Measurements from ENCODE around the gene EXOC2.

Gene EXOC2

DNA sequence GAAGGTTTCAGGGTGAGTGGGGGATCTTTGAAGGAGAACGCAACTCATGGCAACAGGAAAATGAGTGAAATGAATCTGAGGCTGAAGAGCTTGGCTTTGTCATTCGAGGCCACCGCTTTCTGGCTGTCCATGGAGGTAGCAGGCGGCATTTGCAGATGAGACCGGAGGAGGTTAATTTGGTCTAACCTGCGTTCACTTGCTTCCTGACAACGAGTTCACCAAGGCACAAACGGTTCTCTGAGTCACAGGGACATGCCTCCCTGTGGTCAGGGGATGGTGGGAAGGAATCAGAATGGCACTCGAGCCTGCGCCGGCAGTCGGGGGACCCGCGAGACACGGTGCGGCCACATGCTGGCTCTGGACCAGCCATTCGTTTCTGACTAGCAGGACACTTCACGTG lies 226.4 kb downstream of the EXOC2 start:
- no peak overlapping the region for H3K27ac ChIP-seq (replicated peaks; ENCODE audit: low read length)
- H3K4ac ChIP-seq (ENCODE audit: low read length), result no peak overlapping the region
- H4K91ac ChIP-seq (ENCODE audit: low read depth, low read length, poor library complexity), result no peak overlapping the region
- H3K18ac ChIP-seq (ENCODE audit: low read length), result no peak overlapping the region
- H4K8ac ChIP-seq (ENCODE audit: low read depth, low read length), result no peak overlapping the region
- H2BK12ac ChIP-seq (ENCODE audit: low read length), result no peak overlapping the region
- DNase-seq (ENCODE audit: low spot score), result no peak
- H3K14ac ChIP-seq (ENCODE audit: low read length), result no peak overlapping the region
- H3K4me2 ChIP-seq (ENCODE audit: insufficient read depth, low read length, poor library complexity, severe bottlenecking), result no peak overlapping the region
- no peak overlapping the region for H3K9ac ChIP-seq (ENCODE audit: low read depth, low read length, poor library complexity)
- H2AFZ ChIP-seq (ENCODE audit: low read length), result no peak overlapping the region
- no peak overlapping the region for H3K4me3 ChIP-seq (ENCODE audit: low read length in 2 of 2)
- no peak overlapping the region for H2BK120ac ChIP-seq (ENCODE audit: low read depth, low read length)
- WGBS, 2 donors (ENCODE audit: extremely low coverage in 2 of 2, insufficient read length in 2 of 2, insufficient replicate concordance in 1 of 2), result no CpG with 5 or more reads among the region's 18 CpGs
- no peak overlapping the region for H2BK15ac ChIP-seq (ENCODE audit: low read length)
- no peaks in the 10 kb centered on the region for H3K79me1 ChIP-seq (ENCODE audit: low read depth, low read length)
- peaks cover 0 to 3% (median 0%) of the 10 kb centered on the region in 3 experiments for H3K27me3 ChIP-seq (ENCODE audit: control insufficient read depth in 3 of 3, insufficient read depth in 3 of 3, low read depth in 1 of 3, low read length in 3 of 3)
- no peak overlapping the region for H2BK5ac ChIP-seq (ENCODE audit: low read length)
- H3K36me3 ChIP-seq (replicated peaks in 1 of 2; ENCODE audit: control insufficient read depth in 2 of 2, insufficient read depth in 2 of 2, low read length in 2 of 2), result no peaks in the 10 kb centered on the region
- H3K9me3 ChIP-seq (replicated peaks in 1 of 2; ENCODE audit: control insufficient read depth in 2 of 2, insufficient read depth in 1 of 2, low read depth in 1 of 2, low read length in 2 of 2), result peaks cover 0 to 1% of the 10 kb centered on the region in 2 donors
- no peak overlapping the region for H3K23ac ChIP-seq (ENCODE audit: low read depth, low read length, poor library complexity)
- H3K4me1 ChIP-seq (ENCODE audit: control insufficient read depth in 2 of 2, insufficient read depth in 1 of 2, low read depth in 1 of 2, low read length in 2 of 2), result peaks cover 2 to 3% of the 10 kb centered on the region in 2 donors
- no peak overlapping the region for H2AK5ac ChIP-seq (ENCODE audit: low read depth, low read length)

DNA sequence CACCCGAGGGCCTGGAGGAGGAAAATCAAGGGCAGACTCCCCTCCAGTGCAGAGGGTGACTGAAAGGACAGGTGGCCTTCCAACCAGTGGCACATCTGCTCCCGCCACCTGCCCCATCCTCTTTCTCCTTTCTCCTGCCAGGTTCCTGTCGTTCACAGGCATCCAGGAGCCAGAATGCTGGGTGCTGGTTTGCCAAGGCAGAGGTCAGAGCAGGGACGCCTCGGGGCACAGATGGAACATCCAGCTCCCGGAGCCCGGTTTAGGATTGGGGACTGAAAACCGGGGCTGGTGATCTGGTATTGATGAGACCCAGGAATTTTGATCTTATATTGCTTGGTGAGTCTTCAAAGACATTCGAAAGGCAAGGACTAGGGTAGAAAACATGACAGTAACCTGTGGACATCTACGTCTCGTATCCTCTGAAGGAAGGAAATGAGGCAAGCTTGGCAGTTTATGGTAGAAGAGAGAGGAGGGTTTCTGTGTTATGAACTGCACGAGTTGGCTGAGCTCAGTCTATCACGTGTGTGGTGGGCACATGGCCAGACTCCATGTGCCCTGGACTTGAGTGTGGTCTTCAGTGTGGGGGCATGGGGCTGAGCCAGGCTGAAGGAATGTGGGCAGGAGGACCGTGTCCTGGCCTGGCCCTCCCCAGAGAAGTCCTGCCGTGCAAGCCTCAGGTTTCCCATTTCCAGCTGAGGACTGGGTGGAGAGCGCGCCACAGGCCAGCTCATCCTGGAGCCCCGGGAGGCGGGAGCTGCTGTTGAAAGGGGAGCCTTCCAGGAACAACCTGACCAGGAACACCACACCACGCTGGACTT lies 227.2 kb downstream of the EXOC2 start:
- Histone ChIP-seq H4K8ac (ENCODE audit: low read depth, low read length) (no peak overlapping the region), H3K27me3 (ENCODE audit: control insufficient read depth in 3 of 3, insufficient read depth in 3 of 3, low read depth in 1 of 3, low read length in 3 of 3) (peaks cover 0 to 3% (median 0%) of the 10 kb centered on the region in 3 experiments), H3K14ac (ENCODE audit: low read length) (no peak overlapping the region), H2AFZ (ENCODE audit: low read length) (no peak overlapping the region), H3K4me3 (ENCODE audit: low read length in 2 of 2) (peak overlapping the region in 1 of 2 donors; percentile 21), H3K79me1 (ENCODE audit: low read depth, low read length) (no peaks in the 10 kb centered on the region), H2BK15ac (ENCODE audit: low read length) (peak overlapping the region; percentile 20), H3K36me3 (replicated peaks in 1 of 2; ENCODE audit: control insufficient read depth in 2 of 2, insufficient read depth in 2 of 2, low read length in 2 of 2) (no peaks in the 10 kb centered on the region), H2BK120ac (ENCODE audit: low read depth, low read length) (no peak overlapping the region), H3K27ac (replicated peaks; ENCODE audit: low read length) (no peak overlapping the region), H3K9me3 (replicated peaks in 1 of 2; ENCODE audit: control insufficient read depth in 2 of 2, insufficient read depth in 1 of 2, low read depth in 1 of 2, low read length in 2 of 2) (peaks cover 0 to 1% of the 10 kb centered on the region in 2 donors), H2BK12ac (ENCODE audit: low read length) (no peak overlapping the region), H3K4me2 (ENCODE audit: insufficient read depth, low read length, poor library complexity, severe bottlenecking) (no peak overlapping the region), H3K4me1 (ENCODE audit: control insufficient read depth in 2 of 2, insufficient read depth in 1 of 2, low read depth in 1 of 2, low read length in 2 of 2) (no peaks in the 10 kb centered on the region), H3K23ac (ENCODE audit: low read depth, low read length, poor library complexity) (no peak overlapping the region), H2AK5ac (ENCODE audit: low read depth, low read length) (no peak overlapping the region), H2BK5ac (ENCODE audit: low read length) (no peak overlapping the region), H3K18ac (ENCODE audit: low read length) (peak overlapping the region; percentile 15), H4K91ac (ENCODE audit: low read depth, low read length, poor library complexity) (no peak overlapping the region), H3K4ac (ENCODE audit: low read length) (no peak overlapping the region), H3K9ac (ENCODE audit: low read depth, low read length, poor library complexity) (no peak overlapping the region)
- no peak for DNase-seq (ENCODE audit: low spot score)
- no CpG with 5 or more reads among the region's 20 CpGs for WGBS, 2 donors (ENCODE audit: extremely low coverage in 2 of 2, insufficient read length in 2 of 2, insufficient replicate concordance in 1 of 2)

DNA sequence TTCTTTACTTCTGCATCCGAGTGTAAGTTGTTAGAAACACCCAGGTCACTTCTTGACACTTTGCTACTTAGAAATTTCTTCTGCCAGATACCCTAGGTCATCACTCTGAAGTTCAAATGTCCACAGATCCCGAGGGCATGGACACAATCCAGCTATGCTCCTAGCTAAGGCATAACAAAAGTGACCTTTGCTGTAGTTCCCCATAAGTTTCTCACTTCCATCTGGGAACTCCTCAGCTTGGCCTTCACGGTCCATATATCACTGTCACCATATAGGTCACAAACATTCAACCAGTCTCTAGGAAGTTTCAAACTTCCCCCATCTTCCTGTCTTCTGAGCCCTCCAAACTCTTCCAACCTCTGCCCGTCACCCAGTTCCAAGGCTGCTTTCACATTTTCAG lies 236.1 kb downstream of the EXOC2 start:
- Histone ChIP-seq H3K9me3 (replicated peaks in 1 of 2; ENCODE audit: control insufficient read depth in 2 of 2, insufficient read depth in 1 of 2, low read depth in 1 of 2, low read length in 2 of 2) (no peaks in the 10 kb centered on the region), H3K9ac (ENCODE audit: low read depth, low read length, poor library complexity) (no peak overlapping the region), H3K4ac (ENCODE audit: low read length) (no peak overlapping the region), H4K91ac (ENCODE audit: low read depth, low read length, poor library complexity) (no peak overlapping the region), H2BK15ac (ENCODE audit: low read length) (no peak overlapping the region), H3K27me3 (ENCODE audit: control insufficient read depth in 3 of 3, insufficient read depth in 3 of 3, low read depth in 1 of 3, low read length in 3 of 3) (peaks cover 0 to 4% (median 0%) of the 10 kb centered on the region in 3 experiments), H2AK5ac (ENCODE audit: low read depth, low read length) (no peak overlapping the region), H3K27ac (replicated peaks; ENCODE audit: low read length) (no peak overlapping the region), H3K18ac (ENCODE audit: low read length) (no peak overlapping the region), H2BK120ac (ENCODE audit: low read depth, low read length) (no peak overlapping the region), H3K79me1 (ENCODE audit: low read depth, low read length) (no peaks in the 10 kb centered on the region), H3K14ac (ENCODE audit: low read length) (no peak overlapping the region), H2AFZ (ENCODE audit: low read length) (no peak overlapping the region), H3K23ac (ENCODE audit: low read depth, low read length, poor library complexity) (no peak overlapping the region), H3K4me2 (ENCODE audit: insufficient read depth, low read length, poor library complexity, severe bottlenecking) (no peak overlapping the region), H3K36me3 (replicated peaks in 1 of 2; ENCODE audit: control insufficient read depth in 2 of 2, insufficient read depth in 2 of 2, low read length in 2 of 2) (no peaks in the 10 kb centered on the region), H2BK5ac (ENCODE audit: low read length) (no peak overlapping the region), H3K4me1 (ENCODE audit: control insufficient read depth in 2 of 2, insufficient read depth in 1 of 2, low read depth in 1 of 2, low read length in 2 of 2) (no peaks in the 10 kb centered on the region), H3K4me3 (ENCODE audit: low read length in 2 of 2) (no peak overlapping the region), H4K8ac (ENCODE audit: low read depth, low read length) (no peak overlapping the region), H2BK12ac (ENCODE audit: low read length) (no peak overlapping the region)
- WGBS, 2 donors (ENCODE audit: extremely low coverage in 2 of 2, insufficient read length in 2 of 2, insufficient replicate concordance in 1 of 2), result no CpG with 5 or more reads among the region's 4 CpGs
- DNase-seq (ENCODE audit: low spot score), result no peak

DNA sequence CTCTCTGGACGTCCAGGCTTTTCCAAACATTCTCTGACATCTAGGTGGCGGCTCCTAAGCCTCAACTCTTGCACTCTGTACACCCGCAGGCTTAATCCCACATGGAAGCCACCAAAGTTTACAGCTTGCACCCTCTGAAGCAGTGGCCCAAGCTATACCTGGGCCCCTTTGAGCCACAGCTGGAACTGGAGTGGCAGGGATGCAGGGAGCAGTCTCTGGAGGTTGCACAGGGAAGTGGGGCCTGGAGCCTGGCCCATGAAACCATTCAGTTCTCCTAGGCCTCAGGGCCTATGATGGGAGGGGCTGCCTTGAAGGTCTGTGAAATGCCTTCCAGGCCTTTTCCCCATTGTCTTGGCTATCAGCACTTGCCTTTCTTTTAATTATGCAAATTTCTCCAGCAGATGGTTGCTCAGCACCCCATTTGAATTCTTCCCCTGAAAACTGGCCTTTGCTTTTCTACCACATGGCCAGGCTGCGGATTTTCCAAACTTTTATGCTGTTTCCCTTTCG lies 236.5 kb downstream of the EXOC2 start:
- Histone ChIP-seq H4K91ac (ENCODE audit: low read depth, low read length, poor library complexity) (no peak overlapping the region), H3K9ac (ENCODE audit: low read depth, low read length, poor library complexity) (no peak overlapping the region), H3K27ac (replicated peaks; ENCODE audit: low read length) (no peak overlapping the region), H2AFZ (ENCODE audit: low read length) (no peak overlapping the region), H2AK5ac (ENCODE audit: low read depth, low read length) (no peak overlapping the region), H3K14ac (ENCODE audit: low read length) (no peak overlapping the region), H3K27me3 (ENCODE audit: control insufficient read depth in 3 of 3, insufficient read depth in 3 of 3, low read depth in 1 of 3, low read length in 3 of 3) (peaks cover 0 to 4% (median 0%) of the 10 kb centered on the region in 3 experiments), H3K4ac (ENCODE audit: low read length) (no peak overlapping the region), H3K79me1 (ENCODE audit: low read depth, low read length) (no peaks in the 10 kb centered on the region), H3K4me2 (ENCODE audit: insufficient read depth, low read length, poor library complexity, severe bottlenecking) (no peak overlapping the region), H3K9me3 (replicated peaks in 1 of 2; ENCODE audit: control insufficient read depth in 2 of 2, insufficient read depth in 1 of 2, low read depth in 1 of 2, low read length in 2 of 2) (no peaks in the 10 kb centered on the region), H3K18ac (ENCODE audit: low read length) (no peak overlapping the region), H3K4me1 (ENCODE audit: control insufficient read depth in 2 of 2, insufficient read depth in 1 of 2, low read depth in 1 of 2, low read length in 2 of 2) (no peaks in the 10 kb centered on the region), H3K4me3 (ENCODE audit: low read length in 2 of 2) (no peak overlapping the region), H2BK120ac (ENCODE audit: low read depth, low read length) (no peak overlapping the region), H2BK12ac (ENCODE audit: low read length) (no peak overlapping the region), H3K23ac (ENCODE audit: low read depth, low read length, poor library complexity) (no peak overlapping the region), H4K8ac (ENCODE audit: low read depth, low read length) (no peak overlapping the region), H2BK15ac (ENCODE audit: low read length) (no peak overlapping the region), H3K36me3 (replicated peaks in 1 of 2; ENCODE audit: control insufficient read depth in 2 of 2, insufficient read depth in 2 of 2, low read length in 2 of 2) (no peaks in the 10 kb centered on the region), H2BK5ac (ENCODE audit: low read length) (no peak overlapping the region)
- no peak for DNase-seq (ENCODE audit: low spot score)
- WGBS, 2 donors (ENCODE audit: extremely low coverage in 2 of 2, insufficient read length in 2 of 2, insufficient replicate concordance in 1 of 2), result no CpG with 5 or more reads among the region's 5 CpGs
